HG02642 (cell line): ENCODE data around the gene SLCO3A1.

Source experiments
- ATAC-seq: cut with Tn5 transposase; IDR thresholded peaks from one replicate; pipeline ENCODE4 v1.9.1; 2021; ENCODE audit warnings: mild to moderate bottlenecking; ENCODE audit not compliant: unreplicated experiment, poor library complexity

The SLCO3A1 gene

DNA sequence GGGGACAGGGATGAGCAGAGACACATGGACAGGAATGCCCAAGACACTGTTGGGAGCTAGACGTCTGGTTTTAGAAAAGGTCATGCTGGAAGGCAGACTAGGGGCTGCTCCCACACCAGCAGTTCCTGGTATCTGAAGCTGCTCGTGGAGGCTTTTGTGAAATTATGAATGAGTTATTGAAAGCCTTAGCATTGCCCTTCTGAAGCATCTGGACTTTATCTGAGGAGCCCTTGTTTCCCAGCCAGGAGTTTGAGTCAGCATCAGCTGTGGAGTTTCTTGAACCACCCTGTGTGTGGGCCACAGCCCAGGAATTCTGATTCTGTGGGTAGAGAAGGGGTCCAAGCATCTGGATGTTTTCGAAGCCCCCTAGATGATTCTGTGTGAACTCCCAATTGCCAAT, 258.7 kb downstream of the SLCO3A1 start:
- no peak for ATAC-seq

DNA sequence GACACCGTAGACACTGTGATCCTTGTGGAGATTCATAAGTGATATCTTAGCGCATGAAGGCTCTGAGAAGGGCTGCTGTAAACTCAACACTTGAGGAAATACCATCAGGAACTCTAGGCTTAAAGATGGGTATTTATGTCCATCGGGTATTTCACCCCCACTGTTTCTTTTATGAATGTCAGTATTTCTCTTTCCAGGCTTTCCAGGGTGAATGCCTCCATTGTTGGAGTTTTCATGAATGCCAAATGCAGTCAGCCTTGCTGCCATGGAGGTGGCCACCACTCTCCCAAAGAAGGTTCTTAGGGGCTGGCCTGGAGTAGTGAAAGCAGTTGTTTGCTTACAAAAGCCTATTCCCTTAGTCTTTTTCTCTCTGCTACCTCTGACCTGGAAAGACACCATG, 259.2 kb downstream of the SLCO3A1 start:
- ATAC-seq = no peak

- ATAC-seq = no peak
These were observed 260.3 kb downstream of the SLCO3A1 start for GRCh38 chr15:92113832-92114231.

GRCh38 chr15:92115834-92116233, 262.3 kb downstream of the SLCO3A1 start:
- no peak for ATAC-seq

GRCh38 chr15:92116330-92116729, 262.8 kb downstream of the SLCO3A1 start:
- no peak for ATAC-seq

DNA sequence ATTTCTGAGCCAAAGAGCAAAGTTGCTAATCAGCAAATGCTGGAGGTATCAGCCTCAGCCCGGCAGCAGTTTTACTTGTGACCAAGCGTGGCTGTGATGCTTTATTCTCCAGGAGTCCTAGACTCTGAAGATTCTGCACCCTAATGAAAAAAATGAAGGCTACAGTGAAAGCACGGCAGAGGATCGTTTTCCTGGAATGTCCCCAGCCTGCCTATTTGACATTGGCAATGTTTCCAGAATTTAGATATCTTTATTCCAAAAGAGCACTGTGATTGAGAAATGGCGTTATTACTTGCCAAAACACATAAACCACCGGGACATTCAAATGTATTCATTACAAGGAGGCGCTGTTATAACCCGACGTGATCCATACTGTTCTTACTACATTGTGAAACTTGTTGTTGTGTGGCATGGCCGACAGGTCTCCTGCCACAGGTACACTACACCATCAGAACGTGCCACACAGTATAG, 263.8 kb downstream of the SLCO3A1 start:
- no peak for ATAC-seq

DNA sequence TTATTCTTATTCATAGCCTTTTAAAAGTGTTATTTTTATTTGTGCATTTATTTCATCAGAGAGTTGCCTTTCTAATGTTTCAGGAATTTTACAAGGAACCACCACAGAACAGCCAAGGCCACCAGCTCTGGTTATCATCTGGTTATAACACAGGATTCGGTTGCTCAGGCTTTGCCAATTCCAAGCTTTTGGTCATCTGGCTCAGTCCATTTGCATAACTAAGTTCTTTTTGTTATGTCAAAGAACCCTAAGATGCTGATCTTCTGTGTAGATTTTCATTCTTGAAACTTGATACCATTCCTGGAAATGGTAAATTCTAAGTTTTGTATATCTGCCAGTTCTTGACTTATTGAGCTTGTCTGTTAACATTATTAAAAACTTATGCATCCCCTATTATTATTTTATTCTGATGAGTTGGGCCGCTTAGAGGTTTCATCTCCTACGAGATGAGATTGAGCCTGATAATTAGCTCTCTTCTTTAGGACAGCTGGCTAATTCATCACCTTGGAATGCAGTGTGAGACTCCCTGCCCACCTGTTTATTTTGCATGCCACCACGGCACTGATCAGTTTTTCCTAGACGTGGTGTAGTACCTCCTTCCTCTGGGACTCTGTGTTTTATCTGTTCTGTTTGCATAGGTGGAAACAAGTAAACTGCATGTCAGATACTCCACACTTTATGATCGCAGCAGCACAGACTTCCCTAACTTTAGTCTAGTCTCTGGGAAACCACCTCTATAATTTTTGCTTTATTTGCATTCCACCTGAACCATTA, 264.8 kb downstream of the SLCO3A1 start:
- ATAC-seq = no peak

GRCh38 chr15:92118936-92119325, 265.4 kb downstream of the SLCO3A1 start:
- ATAC-seq = no peak

GRCh38 chr15:92120094-92120795, 266.7 kb downstream of the SLCO3A1 start:
- no peak for ATAC-seq

GRCh38 chr15:92121047-92121446, 267.5 kb downstream of the SLCO3A1 start:
- ATAC-seq = no peak

DNA sequence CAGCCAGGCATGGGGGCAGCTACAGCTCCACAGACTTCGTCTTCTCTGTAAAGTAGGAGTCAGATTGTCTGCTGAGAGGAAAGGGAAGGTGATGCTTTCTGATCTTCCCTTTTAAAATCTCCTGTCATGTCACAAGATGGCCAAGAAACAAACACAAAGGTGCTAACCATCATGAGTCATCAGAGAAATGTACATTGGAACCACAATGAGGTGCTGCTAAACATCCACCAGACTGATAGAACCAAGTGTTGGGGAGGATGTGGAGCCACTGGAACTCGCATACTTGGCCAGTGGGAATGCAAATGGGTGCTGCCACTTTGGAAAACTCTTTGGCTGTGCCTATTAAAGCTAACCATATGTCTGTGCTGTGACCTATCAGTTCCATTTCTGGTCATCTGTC, 268.8 kb downstream of the SLCO3A1 start:
- no peak for ATAC-seq

DNA sequence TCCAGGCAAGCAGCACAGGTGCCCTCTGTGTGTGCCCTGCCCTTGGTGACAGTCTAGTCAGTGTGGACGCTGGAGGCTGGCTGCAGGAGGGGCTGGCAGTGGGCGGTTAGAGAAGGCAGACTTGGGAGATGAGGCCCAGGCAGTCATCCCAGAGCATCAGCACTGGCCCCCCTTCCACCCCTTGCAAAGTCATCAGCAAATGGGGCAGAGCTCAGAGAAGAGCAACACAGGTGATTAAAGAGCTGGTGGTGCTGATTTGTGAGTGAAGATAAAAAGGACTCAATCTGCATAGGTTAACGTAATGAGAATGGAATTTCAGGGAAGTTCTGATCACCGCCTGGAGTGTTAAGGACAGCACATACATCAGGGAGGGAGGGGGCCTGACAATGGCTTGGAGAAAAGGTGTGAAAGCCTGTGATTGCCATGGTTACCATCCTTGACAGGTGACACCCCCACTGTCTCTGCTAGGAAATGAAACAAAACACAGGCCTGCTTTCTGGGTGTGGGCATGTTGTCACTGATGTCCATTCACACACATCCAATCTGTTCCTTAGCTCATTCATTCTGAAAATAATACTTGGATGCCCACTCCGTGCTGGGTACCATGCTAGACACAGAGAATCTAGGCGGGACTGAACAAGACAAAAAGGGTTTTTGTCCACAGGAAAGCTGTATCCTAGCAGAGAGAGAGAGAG, 270.6 kb downstream of the SLCO3A1 start:
- ATAC-seq = no peak

DNA sequence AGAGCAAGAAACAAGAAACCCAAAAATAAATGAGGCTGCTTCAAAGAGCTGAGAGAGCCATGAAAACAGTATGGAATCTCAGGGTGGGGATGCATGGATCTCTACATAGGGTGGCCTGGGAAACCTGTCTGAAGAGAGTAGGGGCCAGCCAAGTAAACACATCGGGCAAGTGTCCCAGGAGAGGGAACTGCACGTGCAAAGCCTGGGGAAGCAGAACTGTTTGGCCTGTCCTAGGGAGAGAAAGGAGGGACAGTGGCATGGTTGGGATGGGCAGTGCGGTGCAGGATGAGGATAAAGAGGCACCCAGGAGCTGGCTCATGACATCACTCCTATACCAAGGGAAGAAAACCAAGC, 271.1 kb downstream of the SLCO3A1 start:
- ATAC-seq = no peak

GRCh38 chr15:92128788-92129187, 275.3 kb downstream of the SLCO3A1 start:
- no peak for ATAC-seq

GRCh38 chr15:92130244-92130643, 276.7 kb downstream of the SLCO3A1 start:
- no peak for ATAC-seq

DNA sequence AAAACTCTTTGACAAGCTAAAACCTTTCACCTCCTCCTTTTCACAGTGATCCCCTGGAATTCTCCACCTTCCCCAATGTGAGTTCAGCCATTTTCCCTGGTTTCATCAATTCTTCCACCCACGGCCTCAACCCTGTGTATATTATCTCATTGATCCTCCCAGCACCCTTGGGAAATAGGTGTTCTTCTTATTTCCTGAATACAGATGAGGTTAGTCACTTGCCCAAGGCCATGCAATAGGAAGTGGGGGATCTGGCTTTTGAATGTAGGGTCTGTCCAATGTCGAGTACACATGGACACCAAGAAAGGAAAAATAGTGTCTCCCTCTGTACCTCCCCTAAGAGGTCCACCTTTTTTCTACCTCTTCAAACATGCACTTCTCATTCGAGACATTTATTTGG, 277.4 kb downstream of the SLCO3A1 start:
- no peak for ATAC-seq

DNA sequence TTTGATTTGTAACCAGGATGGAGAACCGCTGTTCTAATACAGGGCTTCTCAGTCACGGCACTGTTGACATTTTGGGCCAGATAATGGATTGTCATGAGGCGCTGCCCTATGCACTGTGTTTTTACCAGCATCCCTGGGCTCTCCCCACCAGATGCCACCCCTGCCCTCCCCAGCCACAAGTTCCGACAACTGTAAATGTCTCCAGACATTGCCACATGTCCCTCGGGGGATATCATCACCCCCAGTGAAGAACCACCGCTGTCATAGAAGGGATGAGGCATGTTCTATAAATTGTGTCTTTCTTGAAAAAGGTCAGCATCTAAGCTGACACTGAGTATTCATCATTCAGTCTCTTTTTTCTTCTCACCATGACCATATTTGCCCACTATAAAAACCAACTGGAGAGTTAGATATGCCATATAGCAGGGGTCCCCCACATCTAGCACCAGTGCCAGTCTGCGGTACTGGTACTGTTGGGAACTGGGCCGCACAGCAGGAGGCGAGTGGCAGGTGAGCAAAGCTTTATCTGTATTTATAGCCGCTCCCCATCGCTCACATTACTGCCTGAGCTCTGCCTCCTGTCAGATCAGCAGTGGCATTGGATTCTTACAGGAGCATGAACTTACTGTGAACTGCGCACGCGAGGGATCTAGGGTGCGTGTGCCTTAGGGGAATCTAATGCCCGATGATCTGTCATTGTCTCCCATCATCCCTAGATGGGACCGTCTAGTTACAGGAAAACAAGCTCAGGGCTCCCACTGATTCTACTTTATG, 279.7 kb downstream of the SLCO3A1 start:
- no peak for ATAC-seq

DNA sequence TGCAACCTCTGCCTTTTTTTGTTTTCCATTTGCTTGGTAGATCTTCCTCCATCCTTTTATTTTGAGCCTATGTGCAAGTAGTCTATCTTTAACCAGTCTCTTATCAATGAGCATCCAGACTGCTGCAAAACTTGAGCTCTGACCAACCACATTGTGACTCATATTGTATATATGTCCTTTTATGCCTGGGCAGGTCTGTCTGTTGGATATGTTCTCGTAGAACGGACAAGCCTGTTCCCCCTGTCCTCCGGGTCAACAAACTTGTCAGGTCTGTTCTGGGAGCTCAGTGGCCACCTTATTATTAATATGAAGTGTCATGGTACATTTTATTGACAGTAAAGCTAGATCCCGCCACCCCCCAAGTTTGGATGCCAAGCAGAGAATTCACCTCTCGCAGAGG, 287.3 kb downstream of the SLCO3A1 start:
- no peak for ATAC-seq

DNA sequence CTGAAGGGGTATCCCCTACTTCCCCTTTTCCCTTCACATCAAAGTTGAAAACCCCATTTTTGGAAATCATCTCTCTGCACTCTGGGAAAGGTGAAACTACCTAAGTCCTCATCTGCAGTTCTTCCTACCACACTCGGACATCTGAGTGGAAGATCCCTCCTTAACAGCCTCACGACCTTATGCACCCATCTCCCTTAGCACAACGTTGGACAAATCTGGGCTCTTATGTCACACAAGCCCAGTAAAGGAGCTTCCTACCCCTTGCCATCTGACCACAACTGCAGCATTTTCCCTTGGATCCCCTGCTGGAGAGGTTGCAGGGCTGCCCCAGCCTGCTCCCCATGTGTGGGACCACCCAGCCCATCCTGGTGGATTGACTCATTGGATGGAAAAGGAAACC, 288.1 kb downstream of the SLCO3A1 start:
- ATAC-seq = no peak
